Omental fat pad (tissue), 4 donors: ENCODE data around the gene CTSA. TPM values are rescaled to one million over a fixed set of nuclear protein-coding genes. Genes with fewer than 3 reads are reported as not detected.

ENCODE experiments used
- ATAC-seq: fragments of 150-250 bp; one replicate; pipeline ENCODE4 v1.9.1; 2016; ENCODE audit warnings: mild to moderate bottlenecking, moderate library complexity; ENCODE audit not compliant: low FRiP score
- DNase-seq: peaks from one replicate; pipeline ENCODE4 v3.0.0-alpha.2; 2019; ENCODE audit warnings: low spot score
- CTCF ChIP-seq, 3 donors: fragments of 450-650 bp; IDR thresholded peaks; one replicate each; pipeline ENCODE4 v1.5.1; 2016 to 2017; ENCODE audit warnings: antibody characterized with exemption in 3 of 3, mild to moderate bottlenecking in 3 of 3, moderate library complexity in 2 of 3
- total RNA-seq, 4 donors: library from RNA; depleted of rRNA; stranded (reverse); fragments of >200 nt; gene quantifications; one replicate each; pipeline ENCODE4 v1.1.0, GENCODE V29; 2016

CTSA gene
- total RNA-seq, 4 donors from 2014 or later, result 79.2 to 148 (median 85.9) TPM

DNA sequence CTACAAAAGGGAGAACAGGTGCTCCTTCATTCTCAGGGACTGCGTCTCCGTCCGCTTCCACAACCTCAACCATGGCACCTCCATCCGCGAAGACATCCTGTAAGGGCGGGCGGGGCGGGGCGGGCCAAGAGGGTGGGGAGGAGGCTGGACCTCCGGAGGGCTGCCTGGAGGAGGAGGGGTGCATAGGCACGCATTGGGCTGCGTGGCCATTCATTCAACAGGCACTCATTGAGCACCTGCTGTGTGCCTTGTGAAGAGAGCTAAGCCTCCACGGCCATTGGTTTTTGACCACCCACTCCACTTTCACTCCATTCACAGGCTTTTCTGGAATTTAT is 33.3 kb upstream of the CTSA start:
- ATAC-seq, result no peak
- TF ChIP-seq CTCF (IDR thresholded peaks at IDR 0.05), result no peak

GRCh38 chr20:45859916-45860315 is 31.2 kb upstream of the CTSA start:
- ATAC-seq (no peak), DNase-seq (no peak)
- TF ChIP-seq CTCF (IDR thresholded peaks at IDR 0.05), result no peak

More for the DNA sequence above, 33.3 kb upstream of the CTSA start:
- DNase-seq, result no peak

DNA sequence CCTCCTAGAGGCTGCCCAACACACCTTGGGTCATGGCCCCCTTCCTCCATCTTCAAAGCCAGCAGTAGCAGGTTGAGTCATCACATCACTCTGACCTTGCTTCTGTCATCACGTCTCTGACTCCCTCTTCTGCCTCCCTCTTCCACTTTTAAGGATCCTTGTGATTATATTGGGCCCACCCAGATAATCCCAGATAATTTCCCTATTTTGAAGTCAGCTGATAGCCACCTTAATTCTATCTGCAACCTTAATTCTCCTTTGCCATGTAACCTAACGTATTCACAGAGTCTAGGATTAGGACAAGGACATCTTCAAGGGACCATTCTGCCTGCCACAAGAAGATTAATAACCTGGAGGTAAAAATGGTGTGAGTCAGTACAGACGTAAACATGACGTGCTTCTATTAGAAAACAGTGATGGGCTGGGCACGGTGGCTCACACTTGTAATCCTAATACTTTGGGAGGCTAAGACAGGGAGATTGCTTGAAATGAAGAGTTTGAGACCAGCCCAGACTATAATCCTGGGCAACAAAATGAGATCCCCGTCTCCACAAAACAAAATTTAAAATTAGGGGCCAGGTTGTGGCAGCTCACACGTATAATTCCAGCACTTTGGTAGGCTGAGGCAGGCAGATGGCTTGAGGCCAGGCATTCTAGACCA is 30.4 kb upstream of the CTSA start:
- ATAC-seq (no peak), DNase-seq (no peak)
- no peak for TF ChIP-seq CTCF (IDR thresholded peaks at IDR 0.05)

- ATAC-seq (no peak), DNase-seq (no peak)
- TF ChIP-seq CTCF (IDR thresholded peaks at IDR 0.05), result no peak
These were observed 29.7 kb upstream of the CTSA start for GRCh38 chr20:45861221-45862075.

GRCh38 chr20:45863543-45864470 is 27.3 kb upstream of the CTSA start:
- no peak for DNase-seq
- no peak for TF ChIP-seq CTCF (IDR thresholded peaks at IDR 0.05)
- ATAC-seq, result no peak

- DNase-seq, result no peak
- ATAC-seq, result no peak
- TF ChIP-seq CTCF (IDR thresholded peaks at IDR 0.05), result no peak
These were observed 24.7 kb upstream of the CTSA start for GRCh38 chr20:45866454-45866853.
